ENCODE results near the gene TFEB. TPM values are rescaled to one million over a fixed set of nuclear protein-coding genes. Genes with fewer than 3 reads are reported as not detected.

Gene TFEB
- total and polyA plus RNA-seq, 10 of the 15 experiments (the other 5 are each of a cell fraction or from before 2014, with no cell fraction given), result 0.84 to 108 (median 60.8) TPM

- Histone ChIP-seq H3K79me2 (ENCODE audit: control insufficient read depth, insufficient read depth, low read length) (peaks cover 4% of the 10 kb centered on the region), H3K4me2 (ENCODE audit: control insufficient read depth, insufficient read depth) (no peak overlapping the region), H3K9ac (ENCODE audit: control insufficient read depth, insufficient read depth, low read length) (no peak overlapping the region), H2AFZ (ENCODE audit: control insufficient read depth, low read depth, low read length) (no peak overlapping the region), H3K4me1 (ENCODE audit: control insufficient read depth, insufficient read depth, low read length) (no peaks in the 10 kb centered on the region), H3K27me3 (replicated peaks in 1 of 2; ENCODE audit: control insufficient read depth in 2 of 2, insufficient read depth in 2 of 2, low read length in 1 of 2) (no peaks in the 10 kb centered on the region), H4K20me1 (ENCODE audit: control insufficient read depth, insufficient read depth) (no peaks in the 10 kb centered on the region; the same call in 1 of the 2 replicates), H3K4me3 (no peak overlapping the region), H3K36me3 (ENCODE audit: control insufficient read depth in 2 of 2, insufficient read depth in 2 of 2, low read length in 1 of 2) (peaks cover 17 to 48% of the 10 kb centered on the region in 2 experiments; a peak in 3 of 4 replicates), H3K27ac (ENCODE audit: control insufficient read depth, insufficient read depth) (no peak overlapping the region), H3K9me3 (replicated peaks; ENCODE audit: control insufficient read depth, insufficient read depth, low read length) (no peaks in the 10 kb centered on the region)
- POLR2A ChIA-PET, result interaction anchor here (1.9 kb wide), 1 partner anchor 17 kb away, joined by 4 read pairs; no protein-coding TSS in a partner anchor
- no TSS peak for BruUV-seq (replicated peaks)
- 93% methylated on average over 5 of the region's 5 CpGs for WGBS (ENCODE audit: insufficient coverage, insufficient replicate concordance, low lambda C conversion rate, missing lambda C conversion rate)
- ATAC-seq (no peak), FAIRE-seq (no peak), DNase-seq (ENCODE audit: low read depth, low spot score) (no peak)
- SMC1A ChIA-PET (ENCODE audit: uncharacterized antibody, unreplicated experiment), result interaction anchor here (0.9 to 1.2 kb wide), 2 partner anchors 12 to 18 kb away, joined by 3 to 5 read pairs; no protein-coding TSS in a partner anchor
- RAD21 ChIA-PET (ENCODE audit: unreplicated experiment), result interaction anchor here (1.3 to 2.2 kb wide), 2 partner anchors 17 to 45 kb away, joined by 4 to 7 read pairs; no protein-coding TSS in a partner anchor
- CTCF ChIA-PET, result interaction anchor here (1.0 to 1.7 kb wide), 3 partner anchors 11 to 78 kb away, joined by 3 to 8 read pairs (median 6); no protein-coding TSS in a partner anchor
- intact Hi-C loops (cut with micrococcal nuclease; ENCODE audit: unreplicated experiment) (no loop called here), in situ Hi-C loops (cut with MboI) (loop anchor here (10.0 kb wide), 1 partner anchor 84 kb away; no protein-coding TSS in a partner anchor)
- no peak for TF ChIP-seq E2F8 (IDR thresholded peaks at IDR 0.05; ENCODE audit: low read depth, partially characterized antibody)
- no peak for TF ChIP-seq IRF5 (IDR thresholded peaks at IDR 0.05; ENCODE audit: borderline replicate concordance)
- TF ChIP-seq RELB (IDR thresholded peaks at IDR 0.05; ENCODE audit: low read depth), result no peak
- no peak for TF ChIP-seq ZNF217 (IDR thresholded peaks at IDR 0.05)
- TF ChIP-seq GABPA (IDR thresholded peaks at IDR 0.05; ENCODE audit: low read depth), result no peak
- TF ChIP-seq SP1 (IDR thresholded peaks at IDR 0.05; ENCODE audit: low read depth, low read length), result no peak
- TF ChIP-seq BCL11A (IDR thresholded peaks at IDR 0.05; ENCODE audit: low read depth, low read length), result no peak
- no peak for TF ChIP-seq SMARCA5 (IDR thresholded peaks at IDR 0.05)
- no peak for TF ChIP-seq SUZ12 (IDR thresholded peaks at IDR 0.05; ENCODE audit: unreplicated experiment)
- no peak for TF ChIP-seq E2F4 (IDR thresholded peaks at IDR 0.05; ENCODE audit: low read depth, low read length)
- no peak for TF ChIP-seq MYB (IDR thresholded peaks at IDR 0.05; ENCODE audit: borderline replicate concordance, low read depth, low read length)
Measured at GRCh38 chr6:41688256-41688965, 47.0 kb downstream of the TFEB start.

Measured in GM12878 (cell line).